SK-N-SH (cell line): Measurements from ENCODE around the gene WHRN. TPM values are rescaled to one million over a fixed set of nuclear protein-coding genes. Genes with fewer than 3 reads are reported as not detected.

Experiments used
- CTCF ChIA-PET: fragments of 300-600, 350-600 bp; formaldehyde crosslinking; extraction: SDS; loops from one replicate; lab custom pipeline; 2021; lab: Yijun Ruan, JAX
- POLR2A ChIA-PET: fragments of 350-600 bp; sonication (Branson Sonifier 250); formaldehyde crosslinking; extraction: SDS; loops from one replicate; lab custom pipeline; 2020; ENCODE audit warnings: antibody characterized with exemption, inconsistent platforms; lab: Yijun Ruan, JAX
- DNase-seq: peaks from one replicate; pipeline ENCODE4 v3.0.0; 2012
- H2AFZ ChIP-seq: fragments of 200-600 bp; sonication (generic); 2 replicates; pipeline ENCODE4 v1.8.1; 2016; ENCODE audit warnings: antibody characterized with exemption, mild to moderate bottlenecking, low read depth
- H3F3A ChIP-seq: fragments of 200-600 bp; sonication (generic); replicated peaks from 2 replicates; pipeline ENCODE3; 2016; ENCODE audit warnings: antibody characterized with exemption, mild to moderate bottlenecking; ENCODE audit not compliant: insufficient read depth
- H3K27ac ChIP-seq, 2 experiments: fragments of 200-500 bp in 1 of 2; fragments of 200-600 bp in 1 of 2; sonication (Bioruptor generic) in 1 of 2; sonication (generic), shearing (Covaris generic) in 1 of 2; 2 replicates each; pipeline versions ENCODE4 v1.5.1 to v1.6.1; 2014 to 2016; ENCODE audit warnings: low read depth in 2 of 2, inconsistent platforms in 1 of 2, low read length in 1 of 2, mild to moderate bottlenecking in 1 of 2, mixed read lengths in 1 of 2
- H3K27me3 ChIP-seq: fragments of 200-600 bp; sonication (generic), shearing (Covaris generic); 2 replicates; pipeline ENCODE4 v1.6.1; 2016; ENCODE audit warnings: mixed run types; ENCODE audit not compliant: insufficient read depth
- H3K36me3 ChIP-seq, 2 experiments: fragments of 200-500 bp in 1 of 2; fragments of 200-600 bp in 1 of 2; sonication (Bioruptor generic) in 1 of 2; sonication (generic) in 1 of 2; replicated peaks in 1 of 2; 2 replicates each; pipeline versions ENCODE3 to v1.5.1; 2014 to 2016; ENCODE audit warnings: low read length in 1 of 2, mild to moderate bottlenecking in 1 of 2; ENCODE audit not compliant: insufficient read depth in 2 of 2, control insufficient read depth in 1 of 2
- H3K4me1 ChIP-seq, 2 experiments: fragments of 200-500 bp in 1 of 2; fragments of 200-600 bp in 1 of 2; sonication (Bioruptor generic) in 1 of 2; sonication (generic), shearing (Covaris generic) in 1 of 2; 2 replicates each; pipeline versions ENCODE4 v1.5.1 to v1.6.1; 2014 to 2016; ENCODE audit warnings: low read depth in 1 of 2, low read length in 1 of 2, mixed run types in 1 of 2; ENCODE audit not compliant: insufficient read depth in 2 of 2, control insufficient read depth in 1 of 2
- H3K4me2 ChIP-seq: fragments of 200-600 bp; sonication (generic), shearing (Covaris generic); 2 replicates; pipeline ENCODE4 v1.6.1; 2017; ENCODE audit warnings: mixed run types
- H3K4me3 ChIP-seq, 2 experiments: fragments of 200-500 bp in 1 of 2; fragments of 200-600 bp in 1 of 2; sonication (Bioruptor generic) in 1 of 2; sonication (generic), shearing (Covaris generic) in 1 of 2; 2 replicates each; pipeline versions ENCODE4 v1.5.1 to v1.8.1; 2014 to 2016; ENCODE audit warnings: low read depth in 2 of 2, inconsistent platforms in 1 of 2, low read length in 1 of 2, mild to moderate bottlenecking in 1 of 2, mixed read lengths in 1 of 2, moderate library complexity in 1 of 2
- H3K79me2 ChIP-seq: fragments of 200-600 bp; sonication (generic); 2 replicates; pipeline ENCODE4 v1.8.1; 2017; ENCODE audit warnings: mild to moderate bottlenecking; ENCODE audit not compliant: insufficient read depth
- H3K9ac ChIP-seq: fragments of 200-600 bp; sonication (generic); 2 replicates; pipeline ENCODE4 v1.6.1; 2017; ENCODE audit warnings: mixed run types
- H3K9me2 ChIP-seq: fragments of 200-600 bp; sonication (generic); 2 replicates; pipeline ENCODE4 v1.6.1; 2017; ENCODE audit warnings: mixed run types
- H3K9me3 ChIP-seq: fragments of 200-600 bp; sonication (generic); 2 replicates; pipeline ENCODE4 v1.6.1; 2017; ENCODE audit warnings: mixed run types, mild to moderate bottlenecking, moderate library complexity
- H4K20me1 ChIP-seq: fragments of 200-600 bp; sonication (generic); 2 replicates; pipeline ENCODE4 v1.6.1; 2017; ENCODE audit warnings: mild to moderate bottlenecking, mixed run types; ENCODE audit not compliant: insufficient read depth
- FOXJ3 ChIP-seq: sonication (generic); formaldehyde crosslinking; IDR thresholded peaks from 2 replicates; pipeline ENCODE4 v1.5.1; 2020; ENCODE audit warnings: mild to moderate bottlenecking, missing genetic modification reagents
- FOXM1 ChIP-seq: IDR thresholded peaks from 2 replicates; pipeline ENCODE4 v1.4.0; 2012; ENCODE audit warnings: low read depth, mild to moderate bottlenecking
- GABPA ChIP-seq: IDR thresholded peaks from 2 replicates; pipeline ENCODE4 v1.4.0; 2012; ENCODE audit warnings: low read depth, mild to moderate bottlenecking
- GATA2 ChIP-seq: sonication (generic); formaldehyde crosslinking; IDR thresholded peaks from 2 replicates; pipeline ENCODE4 v1.5.0; 2020; ENCODE audit warnings: mild to moderate bottlenecking, missing genetic modification reagents
- JUND ChIP-seq: IDR thresholded peaks from 2 replicates; pipeline ENCODE4 v1.4.0; 2012
- MEF2A ChIP-seq: IDR thresholded peaks from 2 replicates; pipeline ENCODE4 v1.4.0; 2012; ENCODE audit warnings: low read depth, borderline replicate concordance
- MXI1 ChIP-seq: IDR thresholded peaks from 2 replicates; pipeline ENCODE4 v1.6.1; 2012; ENCODE audit warnings: mild to moderate bottlenecking, low read depth, low read length, improper control_type of control experiment
- NRF1 ChIP-seq: IDR thresholded peaks from 2 replicates; pipeline ENCODE4 v1.6.1; 2012; ENCODE audit warnings: low read depth, mild to moderate bottlenecking, low read length
- RFX5 ChIP-seq: IDR thresholded peaks from 2 replicates; pipeline ENCODE4 v1.6.1; 2012; ENCODE audit warnings: mild to moderate bottlenecking, improper control_type of control experiment, low read length
- RXRA ChIP-seq: IDR thresholded peaks from 2 replicates; pipeline ENCODE4 v1.4.0; 2012; ENCODE audit warnings: low read depth, mild to moderate bottlenecking, borderline replicate concordance
- TCF12 ChIP-seq: IDR thresholded peaks from 2 replicates; pipeline ENCODE4 v1.4.0; 2012
- WGBS: methylation state at CpG from one replicate; pipeline ENCODE4 v1.1.6; 2017; ENCODE audit warnings: low lambda C conversion rate; 5-methylcytosine and 5-hydroxymethylcytosine counted together
- polyA plus RNA-seq, 3 experiments: library from polyadenylated mRNA; depleted of rRNA; stranded (reverse); fragments of >200 nt; gene quantifications; 2 replicates each; pipeline ENCODE4 v1.2.3, GENCODE V29; 2012
- TF ChIP-seq, protein P1 (sequence below): IDR thresholded peaks from 2 replicates; pipeline ENCODE4; 2012
- TF ChIP-seq, protein P2 (sequence below): IDR thresholded peaks from 2 replicates; pipeline ENCODE4 v1.4.0; 2012; ENCODE audit warnings: low read depth
- TF ChIP-seq, protein P3 (sequence below): IDR thresholded peaks from 2 replicates; pipeline ENCODE4 v1.6.1; 2012; ENCODE audit warnings: mild to moderate bottlenecking, low read depth, low read length, moderate library complexity
- TF ChIP-seq, protein P4 (sequence below): fragments of 150-350 bp; IDR thresholded peaks from 2 replicates; pipeline ENCODE4 v1.6.1; 2017; ENCODE audit warnings: antibody characterized with exemption, low read length, low read depth, borderline replicate concordance
- TF ChIP-seq, protein P5 (sequence below): IDR thresholded peaks from 2 replicates; pipeline ENCODE4 v1.4.0; 2012; ENCODE audit warnings: low read depth, borderline replicate concordance

Gene WHRN
- polyA plus RNA-seq, 1 of the 3 experiments (the other 2 are of a cell fraction) = 4.6 TPM

DNA sequence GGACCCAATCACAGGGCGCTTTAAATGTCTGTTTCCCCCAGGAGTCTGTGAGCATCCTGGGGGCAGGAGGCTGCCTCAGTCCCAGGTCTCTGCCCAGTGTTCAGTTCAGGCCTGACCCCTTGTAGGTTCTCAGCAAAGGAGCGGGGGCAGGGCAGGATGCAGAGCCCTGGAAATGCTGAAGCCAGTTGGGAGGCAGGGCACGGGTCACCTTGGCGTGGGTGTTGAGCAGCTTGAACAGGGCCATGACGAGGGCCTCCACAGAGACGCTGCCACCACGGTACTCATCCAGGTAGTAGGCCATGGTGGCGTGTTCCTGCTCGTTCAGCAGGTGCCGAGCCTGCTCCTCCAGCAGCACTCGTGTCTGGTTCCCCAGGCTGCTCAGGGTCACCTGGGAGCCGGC, 81.1 kb downstream of the WHRN start:
- ChIA-PET CTCF (no interaction called here), POLR2A (no interaction called here)
- H3K9me3 ChIP-seq = no peaks in the 10 kb centered on the region

More for the DNA sequence above, 81.1 kb downstream of the WHRN start:
- no peak overlapping the region for H3K9ac ChIP-seq
- TF ChIP-seq, protein P1, sequence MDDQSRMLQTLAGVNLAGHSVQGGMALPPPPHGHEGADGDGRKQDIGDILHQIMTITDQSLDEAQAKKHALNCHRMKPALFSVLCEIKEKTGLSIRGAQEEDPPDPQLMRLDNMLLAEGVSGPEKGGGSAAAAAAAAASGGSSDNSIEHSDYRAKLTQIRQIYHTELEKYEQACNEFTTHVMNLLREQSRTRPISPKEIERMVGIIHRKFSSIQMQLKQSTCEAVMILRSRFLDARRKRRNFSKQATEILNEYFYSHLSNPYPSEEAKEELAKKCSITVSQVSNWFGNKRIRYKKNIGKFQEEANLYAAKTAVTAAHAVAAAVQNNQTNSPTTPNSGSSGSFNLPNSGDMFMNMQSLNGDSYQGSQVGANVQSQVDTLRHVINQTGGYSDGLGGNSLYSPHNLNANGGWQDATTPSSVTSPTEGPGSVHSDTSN = no peak
- TF ChIP-seq, protein P2, sequence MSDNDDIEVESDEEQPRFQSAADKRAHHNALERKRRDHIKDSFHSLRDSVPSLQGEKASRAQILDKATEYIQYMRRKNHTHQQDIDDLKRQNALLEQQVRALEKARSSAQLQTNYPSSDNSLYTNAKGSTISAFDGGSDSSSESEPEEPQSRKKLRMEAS = no peak
- TF ChIP-seq GABPA (no peak), FOXJ3 (no peak), RFX5 (no peak), RXRA (no peak), GATA2 (CRISPR knock-in tag) (no peak), NRF1 (no peak), FOXM1 (no peak), TCF12 (no peak), MXI1 (no peak), MEF2A (no peak), JUND (no peak)
- TF ChIP-seq, protein P3, sequence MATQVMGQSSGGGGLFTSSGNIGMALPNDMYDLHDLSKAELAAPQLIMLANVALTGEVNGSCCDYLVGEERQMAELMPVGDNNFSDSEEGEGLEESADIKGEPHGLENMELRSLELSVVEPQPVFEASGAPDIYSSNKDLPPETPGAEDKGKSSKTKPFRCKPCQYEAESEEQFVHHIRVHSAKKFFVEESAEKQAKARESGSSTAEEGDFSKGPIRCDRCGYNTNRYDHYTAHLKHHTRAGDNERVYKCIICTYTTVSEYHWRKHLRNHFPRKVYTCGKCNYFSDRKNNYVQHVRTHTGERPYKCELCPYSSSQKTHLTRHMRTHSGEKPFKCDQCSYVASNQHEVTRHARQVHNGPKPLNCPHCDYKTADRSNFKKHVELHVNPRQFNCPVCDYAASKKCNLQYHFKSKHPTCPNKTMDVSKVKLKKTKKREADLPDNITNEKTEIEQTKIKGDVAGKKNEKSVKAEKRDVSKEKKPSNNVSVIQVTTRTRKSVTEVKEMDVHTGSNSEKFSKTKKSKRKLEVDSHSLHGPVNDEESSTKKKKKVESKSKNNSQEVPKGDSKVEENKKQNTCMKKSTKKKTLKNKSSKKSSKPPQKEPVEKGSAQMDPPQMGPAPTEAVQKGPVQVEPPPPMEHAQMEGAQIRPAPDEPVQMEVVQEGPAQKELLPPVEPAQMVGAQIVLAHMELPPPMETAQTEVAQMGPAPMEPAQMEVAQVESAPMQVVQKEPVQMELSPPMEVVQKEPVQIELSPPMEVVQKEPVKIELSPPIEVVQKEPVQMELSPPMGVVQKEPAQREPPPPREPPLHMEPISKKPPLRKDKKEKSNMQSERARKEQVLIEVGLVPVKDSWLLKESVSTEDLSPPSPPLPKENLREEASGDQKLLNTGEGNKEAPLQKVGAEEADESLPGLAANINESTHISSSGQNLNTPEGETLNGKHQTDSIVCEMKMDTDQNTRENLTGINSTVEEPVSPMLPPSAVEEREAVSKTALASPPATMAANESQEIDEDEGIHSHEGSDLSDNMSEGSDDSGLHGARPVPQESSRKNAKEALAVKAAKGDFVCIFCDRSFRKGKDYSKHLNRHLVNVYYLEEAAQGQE = no peak
- TF ChIP-seq, protein P4, sequence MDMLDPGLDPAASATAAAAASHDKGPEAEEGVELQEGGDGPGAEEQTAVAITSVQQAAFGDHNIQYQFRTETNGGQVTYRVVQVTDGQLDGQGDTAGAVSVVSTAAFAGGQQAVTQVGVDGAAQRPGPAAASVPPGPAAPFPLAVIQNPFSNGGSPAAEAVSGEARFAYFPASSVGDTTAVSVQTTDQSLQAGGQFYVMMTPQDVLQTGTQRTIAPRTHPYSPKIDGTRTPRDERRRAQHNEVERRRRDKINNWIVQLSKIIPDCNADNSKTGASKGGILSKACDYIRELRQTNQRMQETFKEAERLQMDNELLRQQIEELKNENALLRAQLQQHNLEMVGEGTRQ = no peak
- TF ChIP-seq, protein P5, sequence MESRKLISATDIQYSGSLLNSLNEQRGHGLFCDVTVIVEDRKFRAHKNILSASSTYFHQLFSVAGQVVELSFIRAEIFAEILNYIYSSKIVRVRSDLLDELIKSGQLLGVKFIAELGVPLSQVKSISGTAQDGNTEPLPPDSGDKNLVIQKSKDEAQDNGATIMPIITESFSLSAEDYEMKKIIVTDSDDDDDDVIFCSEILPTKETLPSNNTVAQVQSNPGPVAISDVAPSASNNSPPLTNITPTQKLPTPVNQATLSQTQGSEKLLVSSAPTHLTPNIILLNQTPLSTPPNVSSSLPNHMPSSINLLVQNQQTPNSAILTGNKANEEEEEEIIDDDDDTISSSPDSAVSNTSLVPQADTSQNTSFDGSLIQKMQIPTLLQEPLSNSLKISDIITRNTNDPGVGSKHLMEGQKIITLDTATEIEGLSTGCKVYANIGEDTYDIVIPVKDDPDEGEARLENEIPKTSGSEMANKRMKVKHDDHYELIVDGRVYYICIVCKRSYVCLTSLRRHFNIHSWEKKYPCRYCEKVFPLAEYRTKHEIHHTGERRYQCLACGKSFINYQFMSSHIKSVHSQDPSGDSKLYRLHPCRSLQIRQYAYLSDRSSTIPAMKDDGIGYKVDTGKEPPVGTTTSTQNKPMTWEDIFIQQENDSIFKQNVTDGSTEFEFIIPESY = no peak
- H3K4me1 ChIP-seq = no peaks in the 10 kb centered on the region
- H3F3A ChIP-seq = no peaks in the 10 kb centered on the region
- no peaks in the 10 kb centered on the region for H3K9me2 ChIP-seq
- H4K20me1 ChIP-seq = no peaks in the 10 kb centered on the region
- H3K4me3 ChIP-seq = no peak overlapping the region
- H3K27me3 ChIP-seq = no peaks in the 10 kb centered on the region; the same call in 1 of the 2 replicates
- WGBS = 89% methylated on average over 4 of the region's 12 CpGs
- no peak for DNase-seq
- no peaks in the 10 kb centered on the region for H3K79me2 ChIP-seq
- H3K27ac ChIP-seq = no peak overlapping the region
- no peak overlapping the region for H2AFZ ChIP-seq
- no peaks in the 10 kb centered on the region for H3K36me3 ChIP-seq
- H3K4me2 ChIP-seq = no peak overlapping the region
